GM12878 (cell line): Measurements from ENCODE around the gene TMC8. TPM values are rescaled to one million over a fixed set of nuclear protein-coding genes. Genes with fewer than 3 reads are reported as not detected.

ENCODE experiments used
- ATAC-seq: fragments of 200-7000 bp; cut with Tn5 transposase; 3 replicates; pipeline ENCODE4 v1.9.1; 2020; ENCODE audit warnings: mild to moderate bottlenecking, moderate library complexity
- BruUV-seq: library from RNA; stranded (reverse); fragments of 400-500 nt; replicated peaks from 2 replicates; lab custom pipeline; 2021; lab: Mats Ljungman, UMichigan
- CTCF ChIA-PET: fragments of 300-600 bp; sonication (Branson Sonifier 250); formaldehyde crosslinking; extraction: SDS; loops from one replicate; lab custom pipeline; 2021; ENCODE audit warnings: inconsistent platforms; lab: Yijun Ruan, JAX
- POLR2A ChIA-PET: fragments of 350-600 bp; formaldehyde crosslinking; extraction: SDS; loops from one replicate; lab custom pipeline; 2021; ENCODE audit warnings: inconsistent platforms; lab: Charles Lee
- RAD21 ChIA-PET: fragments of 300-600 bp; sonication (Branson Sonifier 250); formaldehyde crosslinking; loops from one replicate; lab custom pipeline; 2023; ENCODE audit warnings: antibody characterized with exemption; ENCODE audit not compliant: unreplicated experiment; lab: Charles Lee
- SMC1A ChIA-PET: fragments of 300-600 bp; sonication (Branson Sonifier 250); formaldehyde crosslinking; loops from one replicate; lab custom pipeline; 2023; ENCODE audit not compliant: unreplicated experiment, uncharacterized antibody; lab: Charles Lee
- DNase-seq: peaks from one replicate; pipeline ENCODE4 v3.0.0-alpha.2; 2011; ENCODE audit warnings: low read depth, low spot score
- FAIRE-seq: peaks from 3 replicates; lab custom pipeline; 2011; peaks lifted over from hg19 to GRCh38; lab: Jason Lieb, UNC
- H2AFZ ChIP-seq: 2 replicates; pipeline ENCODE4 v1.6.0; 2011; ENCODE audit warnings: low read depth, low read length, control low read depth; ENCODE audit not compliant: control insufficient read depth
- H3K27ac ChIP-seq: 2 replicates; pipeline ENCODE4 v1.5.1; 2011; ENCODE audit warnings: control low read depth; ENCODE audit not compliant: control insufficient read depth, insufficient read depth
- H3K27me3 ChIP-seq, 2 experiments: replicated peaks in 1 of 2; 2 replicates each; pipeline versions ENCODE4 v1.6.0 to v1.6.1; 2011; ENCODE audit warnings: low read length in 1 of 2; ENCODE audit not compliant: control insufficient read depth in 2 of 2, insufficient read depth in 2 of 2
- H3K36me3 ChIP-seq, 2 experiments: 2 replicates each; pipeline ENCODE4 v1.5.1; 2011; ENCODE audit warnings: low read length in 1 of 2; ENCODE audit not compliant: control insufficient read depth in 2 of 2, insufficient read depth in 2 of 2
- H3K4me1 ChIP-seq: 2 replicates; pipeline ENCODE4 v1.6.1; 2011; ENCODE audit warnings: mild to moderate bottlenecking, low read length, moderate library complexity, mixed read lengths; ENCODE audit not compliant: control insufficient read depth, insufficient read depth
- H3K4me2 ChIP-seq: 2 replicates; pipeline ENCODE4 v1.6.0; 2011; ENCODE audit warnings: control low read depth; ENCODE audit not compliant: control insufficient read depth, insufficient read depth
- H3K4me3 ChIP-seq: fragments of 200-600 bp; sonication (generic); 2 replicates; pipeline ENCODE4 v1.5.1; 2016
- H3K79me2 ChIP-seq: 2 replicates; pipeline ENCODE4 v1.6.0; 2011; ENCODE audit warnings: low read length; ENCODE audit not compliant: control insufficient read depth, insufficient read depth
- H3K9ac ChIP-seq: 2 replicates; pipeline ENCODE4 v1.8.0; 2011; ENCODE audit warnings: low read length, control low read depth, mixed read lengths; ENCODE audit not compliant: control insufficient read depth, insufficient read depth
- H3K9me3 ChIP-seq: replicated peaks from 3 replicates; pipeline ENCODE4 v1.5.1; 2011; ENCODE audit warnings: mild to moderate bottlenecking, low read length; ENCODE audit not compliant: control insufficient read depth, insufficient read depth
- H4K20me1 ChIP-seq: 2 replicates; pipeline ENCODE4 v1.6.0; 2011; ENCODE audit not compliant: control insufficient read depth, insufficient read depth
- ATF7 ChIP-seq: fragments of 450-650 bp; IDR thresholded peaks from 2 replicates; pipeline ENCODE4 v1.6.1; 2016; ENCODE audit warnings: low read depth, mild to moderate bottlenecking
- BACH1 ChIP-seq: fragments of 450-650 bp; IDR thresholded peaks from 2 replicates; pipeline ENCODE4 v1.6.1; 2017; ENCODE audit warnings: mild to moderate bottlenecking, borderline replicate concordance
- BHLHE40 ChIP-seq, 2 experiments: fragments of 450-650 bp in 1 of 2; IDR thresholded peaks; 2 replicates each; pipeline ENCODE4 v1.6.1; 2011 to 2017; ENCODE audit warnings: low read depth in 2 of 2, borderline replicate concordance in 1 of 2, improper control_type of control experiment in 1 of 2, low read length in 1 of 2, mild to moderate bottlenecking in 1 of 2
- GATAD2B ChIP-seq: fragments of 450-650 bp; conservative IDR thresholded peaks from 2 replicates; pipeline ENCODE4 v1.6.1; 2017; ENCODE audit warnings: low read depth, mild to moderate bottlenecking, moderate library complexity
- IKZF1 ChIP-seq: fragments of 450-650 bp; conservative IDR thresholded peaks from 2 replicates; pipeline ENCODE4 v1.6.1; 2017; ENCODE audit warnings: antibody characterized with exemption, mild to moderate bottlenecking
- JUNB ChIP-seq: IDR thresholded peaks from 2 replicates; pipeline ENCODE4 v1.6.1; 2016; ENCODE audit warnings: antibody characterized with exemption, mild to moderate bottlenecking
- LARP7 ChIP-seq: fragments of 450-650 bp; IDR thresholded peaks from 2 replicates; pipeline ENCODE4 v1.6.1; 2017; ENCODE audit warnings: mild to moderate bottlenecking
- MTA2 ChIP-seq: fragments of 450-650 bp; IDR thresholded peaks from 2 replicates; pipeline ENCODE4 v1.6.1; 2016; ENCODE audit warnings: low read depth, mild to moderate bottlenecking, moderate library complexity
- NR2F1 ChIP-seq: fragments of 450-650 bp; conservative IDR thresholded peaks from 2 replicates; pipeline ENCODE4 v1.6.1; 2017; ENCODE audit warnings: mild to moderate bottlenecking
- NRF1 ChIP-seq: conservative IDR thresholded peaks from 2 replicates; pipeline ENCODE4 v1.6.1; 2011; ENCODE audit warnings: mild to moderate bottlenecking, low read depth, low read length, improper control_type of control experiment
- POLR2A ChIP-seq: IDR thresholded peaks from 2 replicates; pipeline ENCODE4 v1.6.1; 2011; ENCODE audit warnings: low read depth, mild to moderate bottlenecking, low read length
- POLR2AphosphoS5 ChIP-seq: IDR thresholded peaks from 2 replicates; pipeline ENCODE4 v1.6.1; 2011; ENCODE audit warnings: mild to moderate bottlenecking, low read length, inconsistent platforms
- RBBP5 ChIP-seq: fragments of 200-600 bp; sonication (generic); conservative IDR thresholded peaks from 2 replicates; pipeline ENCODE4 v1.6.1; 2016
- SP1 ChIP-seq: IDR thresholded peaks from one replicate; pipeline ENCODE4 v1.6.1; 2011; ENCODE audit warnings: low read depth, low read length
- YY1 ChIP-seq: IDR thresholded peaks from 2 replicates; pipeline ENCODE4 v1.6.1; 2011; ENCODE audit warnings: low read depth, mild to moderate bottlenecking, low read length
- ZNF24 ChIP-seq: fragments of 450-650 bp; IDR thresholded peaks from 2 replicates; pipeline ENCODE4 v1.6.1; 2017; ENCODE audit warnings: antibody characterized with exemption, mild to moderate bottlenecking
- WGBS: methylation state at CpG from one replicate; pipeline ENCODE4 v1.1.6; 2016; ENCODE audit warnings: low lambda C conversion rate; ENCODE audit not compliant: insufficient replicate concordance, insufficient coverage; ENCODE audit errors: missing lambda C conversion rate; 5-methylcytosine and 5-hydroxymethylcytosine counted together
- in situ Hi-C: fragments of 300-500 bp; cut with MboI; formaldehyde crosslinking; loops from 9 replicates; pipeline ENCODE4 v1.14.3; 2018; ENCODE audit warnings: mixed read lengths
- intact Hi-C: fragments of 100-400 bp; cut with micrococcal nuclease; formaldehyde crosslinking; loops from one replicate; pipeline ENCODE4 v1.14.2; 2022; ENCODE audit not compliant: unreplicated experiment
- polyA plus RNA-seq, 11 experiments: library from polyadenylated mRNA; depleted of rRNA in 4 of 11; unstranded in 6 of 11; stranded (reverse) in 5 of 11; fragments of >200 nt; fragmentation: Nextera tagmentation in 4 of 11; fragmentation: Illumina TruSeq in 1 of 11; extraction: Ambion mirVana in 4 of 11; extraction: Trizol in 1 of 11; gene quantifications; 1 replicate in 1 of 11; 2 replicates in 10 of 11; pipeline versions ENCODE4 v1.2.1 to v1.2.3, GENCODE V29; 2011 to 2016; ENCODE audit warnings: inconsistent platforms in 2 of 11, missing spikeins in 2 of 11, low read depth in 1 of 11
- total RNA-seq, 4 experiments: library from RNA; depleted of rRNA in 3 of 4; stranded (reverse); fragments of >200 nt in 3 of 4; fragmentation: Illumina TruSeq in 1 of 4; extraction: Trizol in 1 of 4; gene quantifications; 2 replicates each; pipeline versions ENCODE4 v1.2.1 to v1.2.3, GENCODE V29; 2013 to 2021
- TF ChIP-seq, protein P1 (sequence below): fragments of 450-650 bp; IDR thresholded peaks from 2 replicates; pipeline ENCODE4 v1.6.1; 2014; ENCODE audit warnings: mild to moderate bottlenecking
- TF ChIP-seq, protein P2 (sequence below): fragments of 450-650 bp; IDR thresholded peaks from 2 replicates; pipeline ENCODE4 v1.6.1; 2018; ENCODE audit warnings: borderline replicate concordance, mild to moderate bottlenecking; ENCODE audit not compliant: partially characterized antibody

TMC8 gene
- total and polyA plus RNA-seq, 10 of the 15 experiments (the other 5 are each of a cell fraction or from before 2014, with no cell fraction given): 2.7 to 128 (median 40.0) TPM

DNA sequence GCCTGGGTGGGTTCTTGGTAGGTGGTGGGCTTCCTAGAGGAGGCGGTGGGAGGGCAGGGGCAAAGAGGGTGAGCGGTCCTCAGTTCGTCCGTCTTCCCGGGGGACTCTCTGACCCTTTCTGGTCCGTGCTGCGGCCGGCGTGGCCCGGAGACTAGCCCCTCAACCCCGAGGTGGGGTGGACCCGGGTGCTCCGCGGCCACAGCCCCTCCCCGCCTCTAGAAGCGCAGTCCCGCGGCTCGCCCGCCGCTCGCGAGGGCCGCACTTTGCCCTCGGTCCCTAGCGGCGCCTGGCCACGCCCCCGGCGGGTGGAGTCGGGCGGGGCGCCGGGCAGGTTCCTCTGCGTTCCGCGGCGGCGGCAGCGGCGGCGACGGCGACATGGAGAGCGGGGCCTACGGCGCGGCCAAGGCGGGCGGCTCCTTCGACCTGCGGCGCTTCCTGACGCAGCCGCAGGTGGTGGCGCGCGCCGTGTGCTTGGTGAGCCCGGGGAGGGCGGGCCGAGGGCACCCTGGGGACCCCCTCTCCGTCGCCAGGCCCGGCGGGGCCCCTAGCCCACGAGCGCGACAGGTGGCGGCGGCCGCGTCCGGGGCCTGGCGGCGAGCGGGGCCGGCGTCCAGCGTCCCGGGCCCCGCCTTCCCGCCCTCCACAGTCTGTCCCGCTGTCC, 37.8 kb downstream of the TMC8 start, which contains the start of gene SYNGR2:
TSS of gene SYNGR2 (plus strand) at position 340 of the 661 bp plus-strand sequence. CDS start at position 376, 36 bp downstream.
- ChIA-PET POLR2A (interaction anchor here (0.6 to 8.7 kb wide), 7 partner anchors 8 to 127 kb away, joined by 4 to 85 read pairs (median 7); partner anchors contain the start of genes TMC6 and TMC8), CTCF (interaction anchor here (1.9 kb wide), 1 partner anchor 34 kb away, joined by 8 read pairs; no protein-coding TSS in a partner anchor), SMC1A (interaction anchor here (1.4 to 1.9 kb wide), 4 partner anchors 14 to 20 kb away, joined by 3 to 11 read pairs (median 6); no protein-coding TSS in a partner anchor), RAD21 (interaction anchor here (1.0 to 2.2 kb wide), 2 partner anchors 16 to 52 kb away, joined by 5 to 6 read pairs; no protein-coding TSS in a partner anchor)
- intact Hi-C loops: loop anchor here (2.0 kb wide), 1 partner anchor 14 kb away; no protein-coding TSS in a partner anchor
- Histone ChIP-seq H3K4me3 (peak within 1 kb of the TSS; percentile 70), H4K20me1 (no peaks in the 10 kb centered on the region; the same call in 1 of the 2 replicates), H3K27ac (peak within 1 kb of the TSS; percentile 94), H3K27me3 (no peaks in the 10 kb centered on the region), H2AFZ (peak within 1 kb of the TSS; percentile 81), H3K9ac (peak within 1 kb of the TSS; percentile 97), H3K4me2 (peak within 1 kb of the TSS; percentile 96), H3K36me3 (peaks cover 0 to 17% of the 10 kb centered on the region in 2 experiments; a peak in 3 of 4 replicates), H3K9me3 (no peaks in the 10 kb centered on the region), H3K79me2 (peaks cover 54% of the 10 kb centered on the region), H3K4me1 (peaks cover 30% of the 10 kb centered on the region)
- in situ Hi-C loops: loop anchor here (25.0 kb wide), 1 partner anchor 1906 kb away; the partner anchor contains the start of gene UBALD2
- under 1% methylated on average over 54 of the region's 84 CpGs for WGBS
- BruUV-seq: no TSS peak
- FAIRE-seq (no peak), ATAC-seq (peak; percentile 70), DNase-seq (no peak)
- TF ChIP-seq MTA2 (0 out of 2 replicates have a peak, but pooled peaks have one; percentile 40), POLR2A (peak; percentile 80), JUNB (peak; percentile 77), IKZF1 (peak; percentile 79), LARP7 (peak; percentile 99), RBBP5 (no peak), YY1 (peak; percentile 89), BACH1 (peak; percentile 75), SP1 (peak; percentile 64), NRF1 (no peak), POLR2AphosphoS5 (peak; percentile 75), ATF7 (no peak), ZNF24 (peak; percentile 69), GATAD2B (peak; percentile 95), NR2F1 (peak; percentile 86), BHLHE40 (IDR thresholded peaks at IDR 0.05; ENCODE audit: borderline replicate concordance in 1 of 2, low read depth in 2 of 2, low read length in 1 of 2) (peak in 1 of 2 experiments; percentile 73; a peak in 2 of 4 replicates)
- TF ChIP-seq, protein P1, sequence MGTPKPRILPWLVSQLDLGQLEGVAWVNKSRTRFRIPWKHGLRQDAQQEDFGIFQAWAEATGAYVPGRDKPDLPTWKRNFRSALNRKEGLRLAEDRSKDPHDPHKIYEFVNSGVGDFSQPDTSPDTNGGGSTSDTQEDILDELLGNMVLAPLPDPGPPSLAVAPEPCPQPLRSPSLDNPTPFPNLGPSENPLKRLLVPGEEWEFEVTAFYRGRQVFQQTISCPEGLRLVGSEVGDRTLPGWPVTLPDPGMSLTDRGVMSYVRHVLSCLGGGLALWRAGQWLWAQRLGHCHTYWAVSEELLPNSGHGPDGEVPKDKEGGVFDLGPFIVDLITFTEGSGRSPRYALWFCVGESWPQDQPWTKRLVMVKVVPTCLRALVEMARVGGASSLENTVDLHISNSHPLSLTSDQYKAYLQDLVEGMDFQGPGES: peak; percentile 59
- TF ChIP-seq, protein P2, sequence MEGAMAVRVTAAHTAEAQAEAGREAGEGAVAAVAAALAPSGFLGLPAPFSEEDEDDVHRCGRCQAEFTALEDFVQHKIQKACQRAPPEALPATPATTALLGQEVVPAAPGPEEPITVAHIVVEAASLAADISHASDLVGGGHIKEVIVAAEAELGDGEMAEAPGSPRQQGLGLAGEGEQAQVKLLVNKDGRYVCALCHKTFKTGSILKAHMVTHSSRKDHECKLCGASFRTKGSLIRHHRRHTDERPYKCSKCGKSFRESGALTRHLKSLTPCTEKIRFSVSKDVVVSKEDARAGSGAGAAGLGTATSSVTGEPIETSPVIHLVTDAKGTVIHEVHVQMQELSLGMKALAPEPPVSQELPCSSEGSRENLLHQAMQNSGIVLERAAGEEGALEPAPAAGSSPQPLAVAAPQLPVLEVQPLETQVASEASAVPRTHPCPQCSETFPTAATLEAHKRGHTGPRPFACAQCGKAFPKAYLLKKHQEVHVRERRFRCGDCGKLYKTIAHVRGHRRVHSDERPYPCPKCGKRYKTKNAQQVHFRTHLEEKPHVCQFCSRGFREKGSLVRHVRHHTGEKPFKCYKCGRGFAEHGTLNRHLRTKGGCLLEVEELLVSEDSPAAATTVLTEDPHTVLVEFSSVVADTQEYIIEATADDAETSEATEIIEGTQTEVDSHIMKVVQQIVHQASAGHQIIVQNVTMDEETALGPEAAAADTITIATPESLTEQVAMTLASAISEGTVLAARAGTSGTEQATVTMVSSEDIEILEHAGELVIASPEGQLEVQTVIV: no peak
